GM21367 (cell line): ENCODE data around the gene FMN1.
A peak's percentile ranks its signal among the peaks of the same experiment; 100 is the strongest.

Experiments
- ATAC-seq: cut with Tn5 transposase; IDR thresholded peaks from one replicate; pipeline ENCODE4 v1.9.1; 2021; ENCODE audit not compliant: unreplicated experiment

FMN1 gene

GRCh38 chr15:32802286-32802936 lies 392.1 kb downstream of the FMN1 start:
- ATAC-seq: no peak

GRCh38 chr15:32799936-32800535 lies 394.5 kb downstream of the FMN1 start:
- ATAC-seq: no peak

GRCh38 chr15:32796856-32797255 lies 397.7 kb downstream of the FMN1 start:
- ATAC-seq: no peak

- no peak for ATAC-seq
Measured at GRCh38 chr15:32794973-32795372, 399.5 kb downstream of the FMN1 start.

GRCh38 chr15:32792436-32792835 lies 402.1 kb downstream of the FMN1 start:
- no peak for ATAC-seq

- no peak for ATAC-seq
Measured at GRCh38 chr15:32790352-32790999, 404.0 kb downstream of the FMN1 start.

GRCh38 chr15:32787949-32788348 lies 406.6 kb downstream of the FMN1 start:
- no peak for ATAC-seq

- no peak for ATAC-seq
Measured at GRCh38 chr15:32786906-32787305, 407.6 kb downstream of the FMN1 start.

- ATAC-seq: no peak
Measured at GRCh38 chr15:32784581-32784980, 409.9 kb downstream of the FMN1 start.

- ATAC-seq: no peak
Measured at GRCh38 chr15:32781781-32782180, 412.7 kb downstream of the FMN1 start.

- ATAC-seq: no peak
Measured at GRCh38 chr15:32778391-32779176, 415.9 kb downstream of the FMN1 start.

GRCh38 chr15:32775103-32775502 lies 419.4 kb downstream of the FMN1 start:
- ATAC-seq: no peak

- no peak for ATAC-seq
Measured at GRCh38 chr15:32774022-32774421, 420.5 kb downstream of the FMN1 start.

GRCh38 chr15:32767236-32767635 lies 427.3 kb downstream of the FMN1 start:
- ATAC-seq: no peak

GRCh38 chr15:32766101-32766500 lies 428.4 kb downstream of the FMN1 start:
- no peak for ATAC-seq

GRCh38 chr15:32765236-32765635 lies 429.3 kb downstream of the FMN1 start:
- ATAC-seq: no peak

GRCh38 chr15:32763295-32763694 lies 431.2 kb downstream of the FMN1 start:
- peak; percentile 40 for ATAC-seq

- no peak for ATAC-seq
Measured at GRCh38 chr15:32757426-32757825, 437.1 kb downstream of the FMN1 start.

- ATAC-seq: no peak
Measured at GRCh38 chr15:32750979-32751378, 443.5 kb downstream of the FMN1 start.

GRCh38 chr15:32747921-32748342 lies 446.6 kb downstream of the FMN1 start:
- no peak for ATAC-seq

- no peak for ATAC-seq
Measured at GRCh38 chr15:32746116-32746857, 448.2 kb downstream of the FMN1 start.
